Sigmoid colon (tissue), 7 donors: Measurements from ENCODE around the gene PAOX. TPM values are rescaled to one million over a fixed set of nuclear protein-coding genes. Genes with fewer than 3 reads are reported as not detected.
"Not testable (repeated sequence)": the region's sequence is repeated elsewhere in the genome, so short reads cannot be mapped to it uniquely, and the experiment has no call there.

Experiments
- DNase-seq: peaks from one replicate; pipeline ENCODE4 v3.0.0-alpha.2; 2019
- H3K27ac ChIP-seq, 4 donors: fragments of 200-600 bp; sonication (generic); one replicate each; pipeline ENCODE4 v1.5.1; 2016 to 2019; ENCODE audit warnings: mild to moderate bottlenecking in 1 of 4
- H3K27me3 ChIP-seq, 3 donors: fragments of 200-600 bp; sonication (generic); one replicate each; pipeline ENCODE4 v1.5.1; 2019; ENCODE audit warnings: mild to moderate bottlenecking in 1 of 3
- H3K36me3 ChIP-seq, 4 donors: fragments of 200-600 bp; sonication (generic); one replicate each; pipeline ENCODE4 v1.5.1; 2016 to 2019
- H3K4me1 ChIP-seq, 4 donors: fragments of 200-600 bp; sonication (generic); one replicate each; pipeline ENCODE4 v1.5.1; 2017 to 2019
- H3K4me3 ChIP-seq, 4 donors: fragments of 200-600 bp; sonication (generic); one replicate each; pipeline ENCODE4 v1.5.1; 2017 to 2019; ENCODE audit warnings: mild to moderate bottlenecking in 2 of 4, moderate library complexity in 1 of 4
- H3K9me3 ChIP-seq, 4 donors: fragments of 200-600 bp in 3 of 4; sonication (generic) in 3 of 4; one replicate each; pipeline versions ENCODE4 v1.5.1 to v1.6.1; 2013 to 2019
- EP300 ChIP-seq, 4 donors: sonication (generic); formaldehyde crosslinking; IDR thresholded peaks; one replicate each; pipeline ENCODE4 v1.6.1; 2017; ENCODE audit warnings: antibody characterized with exemption in 4 of 4
- POLR2A ChIP-seq, 2 donors: fragments of 450-650 bp; IDR thresholded peaks; one replicate each; pipeline ENCODE4 v1.6.1; 2016; ENCODE audit warnings: antibody characterized with exemption in 2 of 2, mild to moderate bottlenecking in 2 of 2, moderate library complexity in 2 of 2
- POLR2AphosphoS5 ChIP-seq, 4 donors: sonication (generic); formaldehyde crosslinking; IDR thresholded peaks; one replicate each; pipeline ENCODE4 v1.6.1; 2017; ENCODE audit warnings: antibody characterized with exemption in 4 of 4
- WGBS, 2 donors: extraction: QIAGEN DNeasy Blood & Tissue Kit; methylation state at CpG; one replicate each; pipeline ENCODE4 v1.1.7; 2013; 5-methylcytosine and 5-hydroxymethylcytosine counted together
- intact Hi-C: fragments of 100-400 bp; cut with DNase I; formaldehyde crosslinking; loops from one replicate; pipeline ENCODE4 v1.15.1; 2023
- polyA plus RNA-seq, 3 donors: library from polyadenylated mRNA; stranded (reverse); fragments of 200-250 nt; gene quantifications; one replicate each; pipeline ENCODE4 v1.2.3, GENCODE V29; 2013
- total RNA-seq, 4 donors: library from RNA; depleted of rRNA; stranded (reverse); fragments of >200 nt; gene quantifications; one replicate each; pipeline ENCODE4 v1.1.0, GENCODE V29; 2016
- TF ChIP-seq, protein P1 (sequence below), 4 experiments: fragments of 450-650 bp in 3 of 4; fragments of 200-600 bp in 1 of 4; IDR thresholded peaks; one replicate each; pipeline ENCODE4 v1.5.1; 2016 to 2019; ENCODE audit warnings: antibody characterized with exemption in 4 of 4, mild to moderate bottlenecking in 3 of 4, moderate library complexity in 2 of 4
- donor health status: healthy with polysubstance abuse.
- donor health status: Bipolar disorder and iron deficiency.
- donor health status: healthy.

The PAOX gene
- total and polyA plus RNA-seq, 7 donors: 5.4 to 11.8 (median 8.7) TPM

GRCh38 chr10:133381036-133381435 is 2.0 kb downstream of the PAOX start:
- no peak overlapping the region for H3K27ac ChIP-seq
- H3K36me3 ChIP-seq: peaks cover 0 to 22% (median 0%) of the 10 kb centered on the region in 4 donors
- no peak for DNase-seq
- no peak for TF ChIP-seq POLR2A (IDR thresholded peaks at IDR 0.05)
- no peak for TF ChIP-seq POLR2AphosphoS5 (IDR thresholded peaks at IDR 0.05)
- TF ChIP-seq, protein P1, sequence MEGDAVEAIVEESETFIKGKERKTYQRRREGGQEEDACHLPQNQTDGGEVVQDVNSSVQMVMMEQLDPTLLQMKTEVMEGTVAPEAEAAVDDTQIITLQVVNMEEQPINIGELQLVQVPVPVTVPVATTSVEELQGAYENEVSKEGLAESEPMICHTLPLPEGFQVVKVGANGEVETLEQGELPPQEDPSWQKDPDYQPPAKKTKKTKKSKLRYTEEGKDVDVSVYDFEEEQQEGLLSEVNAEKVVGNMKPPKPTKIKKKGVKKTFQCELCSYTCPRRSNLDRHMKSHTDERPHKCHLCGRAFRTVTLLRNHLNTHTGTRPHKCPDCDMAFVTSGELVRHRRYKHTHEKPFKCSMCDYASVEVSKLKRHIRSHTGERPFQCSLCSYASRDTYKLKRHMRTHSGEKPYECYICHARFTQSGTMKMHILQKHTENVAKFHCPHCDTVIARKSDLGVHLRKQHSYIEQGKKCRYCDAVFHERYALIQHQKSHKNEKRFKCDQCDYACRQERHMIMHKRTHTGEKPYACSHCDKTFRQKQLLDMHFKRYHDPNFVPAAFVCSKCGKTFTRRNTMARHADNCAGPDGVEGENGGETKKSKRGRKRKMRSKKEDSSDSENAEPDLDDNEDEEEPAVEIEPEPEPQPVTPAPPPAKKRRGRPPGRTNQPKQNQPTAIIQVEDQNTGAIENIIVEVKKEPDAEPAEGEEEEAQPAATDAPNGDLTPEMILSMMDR (IDR thresholded peaks at IDR 0.05): no peak
- no peak for TF ChIP-seq EP300 (IDR thresholded peaks at IDR 0.05)
- no peak overlapping the region for H3K4me3 ChIP-seq
- H3K9me3 ChIP-seq: no peaks in the 10 kb centered on the region
- no peaks in the 10 kb centered on the region for H3K27me3 ChIP-seq
- peaks cover 0 to 23% (median 17%) of the 10 kb centered on the region in 4 donors for H3K4me1 ChIP-seq
- 66 to 94% methylated on average over 8 of the region's 8 CpGs for WGBS, 2 donors
- intact Hi-C loops: no loop called here

DNA sequence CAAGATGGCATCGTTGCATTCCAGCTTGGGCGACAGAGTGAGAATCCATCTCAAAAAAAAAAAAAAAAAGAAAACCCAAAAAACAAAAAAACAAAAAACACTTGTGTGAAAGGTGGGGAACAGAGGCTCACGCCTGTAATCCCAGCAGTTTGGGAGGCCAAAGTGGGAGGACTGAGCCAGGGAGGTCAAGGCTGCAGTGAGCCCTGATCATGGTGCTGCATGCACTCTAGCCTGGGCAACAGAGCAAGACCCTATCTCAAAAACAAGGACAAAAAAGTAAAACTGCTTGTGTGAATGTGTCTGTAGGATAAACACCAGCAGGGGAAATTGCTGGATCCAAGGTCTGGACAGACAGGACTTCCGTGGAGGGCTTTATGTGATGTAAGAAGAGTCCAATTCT is 4.5 kb downstream of the PAOX start:
- no peak for DNase-seq
- intact Hi-C loops: no loop called here
- peaks cover 0 to 15% (median 9%) of the 10 kb centered on the region in 4 donors for H3K4me1 ChIP-seq
- H3K27me3 ChIP-seq: no peaks in the 10 kb centered on the region
- WGBS, 2 donors: 95% methylated on average over 4 of the region's 4 CpGs
- H3K9me3 ChIP-seq: no peaks in the 10 kb centered on the region
- H3K27ac ChIP-seq: no peak overlapping the region
- peaks cover 0 to 26% (median 0%) of the 10 kb centered on the region in 4 donors for H3K36me3 ChIP-seq
- no peak overlapping the region for H3K4me3 ChIP-seq
- TF ChIP-seq EP300 (IDR thresholded peaks at IDR 0.05): no peak
- TF ChIP-seq, protein P1 (IDR thresholded peaks at IDR 0.05): no peak
- TF ChIP-seq POLR2AphosphoS5 (IDR thresholded peaks at IDR 0.05): no peak
- no peak for TF ChIP-seq POLR2A (IDR thresholded peaks at IDR 0.05)

- no peak for DNase-seq
- Histone ChIP-seq H3K36me3 (peaks cover 0 to 26% (median 0%) of the 10 kb centered on the region in 4 donors), H3K4me3 (no peak overlapping the region), H3K9me3 (no peaks in the 10 kb centered on the region), H3K4me1 (peaks cover 0 to 15% (median 9%) of the 10 kb centered on the region in 4 donors), H3K27me3 (no peaks in the 10 kb centered on the region), H3K27ac (no peak overlapping the region)
- TF ChIP-seq POLR2AphosphoS5 (IDR thresholded peaks at IDR 0.05) (no peak), POLR2A (IDR thresholded peaks at IDR 0.05) (no peak), EP300 (IDR thresholded peaks at IDR 0.05) (no peak)
- TF ChIP-seq, protein P1 (IDR thresholded peaks at IDR 0.05): no peak
- intact Hi-C loops: no loop called here
- WGBS, 2 donors: 93 to 96% methylated on average over 13 of the region's 13 CpGs
Observed at GRCh38 chr10:133384071-133384470, 5.0 kb downstream of the PAOX start.

- peaks cover 0 to 4% (median 1%) of the 10 kb centered on the region in 4 donors for H3K4me1 ChIP-seq
- no peak for DNase-seq
- intact Hi-C loops: no loop called here
- TF ChIP-seq POLR2AphosphoS5 (IDR thresholded peaks at IDR 0.05) (no peak), POLR2A (IDR thresholded peaks at IDR 0.05) (no peak), EP300 (IDR thresholded peaks at IDR 0.05) (no peak)
- TF ChIP-seq, protein P1 (IDR thresholded peaks at IDR 0.05): no peak
- H3K36me3 ChIP-seq: peaks cover 0 to 36% (median 3%) of the 10 kb centered on the region in 4 donors
- H3K4me3 ChIP-seq: no peak overlapping the region
- no peak overlapping the region for H3K27ac ChIP-seq
- H3K27me3 ChIP-seq: no peaks in the 10 kb centered on the region
- H3K9me3 ChIP-seq: no peaks in the 10 kb centered on the region
- 91 to 94% methylated on average over 2 of the region's 2 CpGs for WGBS, 2 donors
Observed at GRCh38 chr10:133385214-133385613, 6.2 kb downstream of the PAOX start.

- peaks cover 0 to 38% (median 3%) of the 10 kb centered on the region in 4 donors for H3K36me3 ChIP-seq
- DNase-seq: peak; percentile 4
Observed at GRCh38 chr10:133386951-133387350, 7.9 kb downstream of the PAOX start.

More at GRCh38 chr10:133386951-133387350, 7.9 kb downstream of the PAOX start:
- H3K27ac ChIP-seq, H3K9me3 ChIP-seq, intact Hi-C loops, H3K4me1 ChIP-seq, H3K4me3 ChIP-seq, H3K27me3 ChIP-seq: not testable (repeated sequence)
- 98% methylated on average over 4 of the region's 4 CpGs for WGBS, 2 donors
